ENCODE measurements around the gene ZDHHC21. TPM values are rescaled to one million over a fixed set of nuclear protein-coding genes. Genes with fewer than 3 reads are reported as not detected.
A peak's percentile ranks its signal among the peaks of the same experiment; 100 is the strongest.

The ZDHHC21 gene
- total RNA-seq, 1 donor from 2014 or later: 13.3 TPM

DNA sequence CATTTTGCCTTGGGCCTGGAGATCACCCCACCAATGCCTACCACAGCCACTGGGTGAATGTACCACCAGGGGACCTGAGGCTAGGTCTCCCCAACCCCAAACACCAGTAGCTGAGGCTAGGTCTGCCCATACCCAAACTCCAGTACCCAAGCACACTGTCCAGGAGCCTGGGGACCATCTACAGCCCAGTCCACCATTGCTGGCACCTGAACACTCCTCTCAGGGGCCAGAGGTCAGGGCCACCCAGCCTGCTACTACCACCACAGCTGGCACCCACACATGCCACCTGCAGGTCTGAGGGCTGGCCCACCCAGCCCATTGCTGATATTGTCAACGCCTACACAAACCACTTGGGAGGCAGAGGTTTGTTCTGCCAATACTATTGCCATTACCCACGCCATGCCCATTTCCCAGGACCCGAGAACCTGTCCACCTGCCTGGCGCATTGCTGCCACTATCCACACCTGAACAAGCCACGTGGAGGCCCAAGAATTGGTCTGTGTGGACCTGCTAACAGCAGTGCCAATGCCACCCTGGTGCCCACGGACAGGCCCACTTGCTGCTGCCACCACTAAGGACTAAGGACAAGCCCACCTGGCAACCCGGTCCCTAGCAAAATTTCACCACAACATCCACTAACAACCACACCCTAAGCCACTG, 59.2 kb downstream of the ZDHHC21 start:
- no peak overlapping the region for H3K27ac Mint-ChIP-seq
- no peaks in the 10 kb centered on the region for H3K27me3 Mint-ChIP-seq (ENCODE audit: low read depth)
- no peaks in the 10 kb centered on the region for H3K4me1 Mint-ChIP-seq (ENCODE audit: low read depth)
- H3K9me3 Mint-ChIP-seq: no peaks in the 10 kb centered on the region
- peaks cover 24% of the 10 kb centered on the region for H3K36me3 Mint-ChIP-seq (ENCODE audit: low read depth)
- intact Hi-C loops (cut with micrococcal nuclease): no loop called here
- no peak for DNase-seq (ENCODE audit: low spot score)
- H3K4me3 Mint-ChIP-seq (ENCODE audit: low read depth): no peak overlapping the region

DNA sequence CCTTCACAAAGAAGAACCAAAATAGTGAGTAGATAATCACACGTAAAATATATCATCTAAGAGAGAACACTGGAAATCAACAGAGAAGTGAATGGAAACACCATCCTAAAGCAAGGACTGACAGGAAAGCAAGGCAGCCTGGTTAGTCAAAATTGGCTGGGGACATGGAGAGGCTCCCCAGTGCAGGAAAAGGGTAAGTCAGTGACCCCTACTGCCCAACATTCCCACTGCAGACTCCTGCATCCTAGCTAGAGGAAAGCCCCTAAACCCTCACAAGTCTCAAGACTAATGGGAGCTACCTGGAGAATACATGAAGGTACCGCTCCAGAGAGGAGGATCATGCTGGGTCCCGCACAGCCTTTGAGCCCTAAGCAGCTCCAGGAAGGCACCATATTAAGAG, 60.1 kb downstream of the ZDHHC21 start:
- Mint-ChIP-seq H3K9me3 (no peaks in the 10 kb centered on the region), H3K36me3 (ENCODE audit: low read depth) (peaks cover 24% of the 10 kb centered on the region), H3K4me1 (ENCODE audit: low read depth) (no peaks in the 10 kb centered on the region), H3K27ac (no peak overlapping the region), H3K4me3 (ENCODE audit: low read depth) (no peak overlapping the region), H3K27me3 (ENCODE audit: low read depth) (no peaks in the 10 kb centered on the region)
- intact Hi-C loops (cut with micrococcal nuclease): no loop called here
- no peak for DNase-seq (ENCODE audit: low spot score)

DNA sequence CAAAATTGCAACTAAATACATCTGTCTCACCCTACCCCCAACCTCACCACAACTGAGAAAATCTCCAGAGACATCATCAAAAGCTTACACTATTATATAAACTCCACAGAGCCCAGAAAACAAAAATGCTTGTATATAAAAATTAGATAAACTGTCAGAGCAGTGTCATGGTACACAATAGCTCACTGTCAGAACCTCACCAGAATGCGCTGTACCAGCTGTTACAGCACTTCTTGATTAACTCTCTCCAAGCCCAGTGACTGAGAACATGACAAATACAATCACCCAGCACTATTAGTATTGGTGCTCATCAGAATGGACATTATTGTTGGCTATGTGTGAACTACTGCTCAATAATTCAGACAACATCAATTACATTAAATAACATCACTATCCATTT, 65.7 kb downstream of the ZDHHC21 start:
- Mint-ChIP-seq H3K27me3 (ENCODE audit: low read depth) (no peaks in the 10 kb centered on the region), H3K36me3 (ENCODE audit: low read depth) (peaks cover 17% of the 10 kb centered on the region), H3K27ac (no peak overlapping the region), H3K9me3 (no peaks in the 10 kb centered on the region), H3K4me3 (ENCODE audit: low read depth) (no peak overlapping the region), H3K4me1 (ENCODE audit: low read depth) (no peaks in the 10 kb centered on the region)
- no peak for DNase-seq (ENCODE audit: low spot score)
- intact Hi-C loops (cut with micrococcal nuclease): no loop called here

- H3K4me1 Mint-ChIP-seq (ENCODE audit: low read depth): no peaks in the 10 kb centered on the region
- no peaks in the 10 kb centered on the region for H3K36me3 Mint-ChIP-seq (ENCODE audit: low read depth)
- no peaks in the 10 kb centered on the region for H3K27me3 Mint-ChIP-seq (ENCODE audit: low read depth)
- intact Hi-C loops (cut with micrococcal nuclease): no loop called here
- no peak overlapping the region for H3K27ac Mint-ChIP-seq
- DNase-seq (ENCODE audit: low spot score): no peak
- H3K4me3 Mint-ChIP-seq (ENCODE audit: low read depth): no peak overlapping the region
- H3K9me3 Mint-ChIP-seq: no peaks in the 10 kb centered on the region
These were observed 74.3 kb downstream of the ZDHHC21 start for GRCh38 chr9:14618836-14619420.

DNA sequence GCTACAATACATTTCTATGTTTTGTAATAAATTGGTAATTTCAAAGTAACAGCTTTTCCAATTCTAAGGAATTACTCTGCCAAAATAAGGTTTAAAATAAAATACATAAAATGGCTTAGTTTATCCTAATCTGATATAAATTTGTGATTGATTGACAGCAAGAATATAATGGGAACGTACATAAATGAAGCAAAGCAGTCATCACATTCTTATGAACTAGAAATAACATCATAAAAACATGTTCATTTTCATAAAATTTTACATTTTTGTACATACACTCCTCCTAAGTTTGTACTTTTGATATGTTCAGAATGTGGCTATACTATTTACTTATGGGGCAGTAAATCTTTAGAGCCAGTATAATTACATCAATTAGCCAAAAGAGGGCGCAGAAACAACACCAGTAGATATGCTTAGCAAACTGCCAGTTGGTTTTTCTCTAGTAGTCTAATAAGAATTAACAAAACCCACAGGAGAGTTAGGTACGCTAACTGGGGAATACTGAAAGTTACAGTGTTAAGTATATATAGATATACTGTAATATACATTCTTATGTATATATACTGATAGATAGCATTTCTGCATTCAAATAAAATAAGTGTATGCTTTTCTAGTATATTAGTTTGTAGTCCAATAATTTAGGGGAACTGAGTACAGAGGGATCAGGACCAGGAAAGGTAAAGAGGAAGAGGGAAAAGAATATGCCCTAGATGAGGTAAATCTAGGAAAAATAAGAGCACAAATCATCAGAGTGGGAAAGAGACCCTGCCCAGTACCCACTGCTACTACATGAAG, 76.8 kb downstream of the ZDHHC21 start:
- Mint-ChIP-seq H3K4me1 (ENCODE audit: low read depth) (no peaks in the 10 kb centered on the region), H3K36me3 (ENCODE audit: low read depth) (no peaks in the 10 kb centered on the region), H3K4me3 (ENCODE audit: low read depth) (no peak overlapping the region), H3K27ac (no peak overlapping the region), H3K27me3 (ENCODE audit: low read depth) (no peaks in the 10 kb centered on the region), H3K9me3 (no peaks in the 10 kb centered on the region)
- intact Hi-C loops (cut with micrococcal nuclease): loop anchor here (1.0 kb wide), 2 partner anchors 45 to 152 kb away; no protein-coding TSS in a partner anchor
- DNase-seq (ENCODE audit: low spot score): no peak

- intact Hi-C loops (cut with micrococcal nuclease): no loop called here
- no peaks in the 10 kb centered on the region for H3K27me3 Mint-ChIP-seq (ENCODE audit: low read depth)
- H3K36me3 Mint-ChIP-seq (ENCODE audit: low read depth): peaks cover 3% of the 10 kb centered on the region
- DNase-seq (ENCODE audit: low spot score): no peak
- no peaks in the 10 kb centered on the region for H3K9me3 Mint-ChIP-seq
- no peaks in the 10 kb centered on the region for H3K4me1 Mint-ChIP-seq (ENCODE audit: low read depth)
- no peak overlapping the region for H3K4me3 Mint-ChIP-seq (ENCODE audit: low read depth)
- no peak overlapping the region for H3K27ac Mint-ChIP-seq
These were observed 84.7 kb downstream of the ZDHHC21 start for GRCh38 chr9:14608540-14608939.

DNA sequence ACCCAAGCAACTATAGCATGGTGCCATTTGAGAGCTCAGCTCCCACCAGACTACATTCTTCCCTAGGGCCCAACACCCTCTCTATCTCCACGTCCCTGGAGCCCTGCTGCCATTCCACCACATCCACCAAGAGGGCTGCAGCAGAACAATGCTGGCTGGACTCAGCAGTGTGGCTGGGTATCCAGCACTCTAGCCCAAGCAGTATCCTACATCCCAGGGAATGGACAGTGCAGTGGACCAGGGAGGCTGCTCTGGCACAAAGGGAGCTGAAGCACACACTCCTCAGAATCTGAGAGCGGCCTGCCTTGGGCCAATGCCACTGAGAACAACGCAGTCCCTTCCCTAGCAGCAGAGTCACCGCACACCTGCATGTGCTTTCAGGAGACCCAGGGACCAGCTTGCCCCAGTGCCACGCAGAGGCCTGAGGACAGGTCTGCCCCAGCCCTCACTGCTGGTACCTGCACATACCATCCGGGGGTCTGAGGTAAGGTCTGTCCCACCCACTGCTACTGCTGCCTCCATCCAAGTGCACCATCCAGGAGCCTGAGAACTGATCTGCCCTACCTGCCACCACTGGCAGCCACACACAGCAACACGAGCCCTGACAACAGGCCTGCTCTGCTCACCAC, 95.9 kb downstream of the ZDHHC21 start:
- intact Hi-C loops (cut with micrococcal nuclease): no loop called here
- Mint-ChIP-seq H3K4me1 (ENCODE audit: low read depth) (no peaks in the 10 kb centered on the region), H3K4me3 (ENCODE audit: low read depth) (no peak overlapping the region), H3K27ac (no peak overlapping the region), H3K36me3 (ENCODE audit: low read depth) (peaks cover 4% of the 10 kb centered on the region), H3K9me3 (peaks cover 6% of the 10 kb centered on the region), H3K27me3 (ENCODE audit: low read depth) (no peaks in the 10 kb centered on the region)
- no peak for DNase-seq (ENCODE audit: low spot score)

DNA sequence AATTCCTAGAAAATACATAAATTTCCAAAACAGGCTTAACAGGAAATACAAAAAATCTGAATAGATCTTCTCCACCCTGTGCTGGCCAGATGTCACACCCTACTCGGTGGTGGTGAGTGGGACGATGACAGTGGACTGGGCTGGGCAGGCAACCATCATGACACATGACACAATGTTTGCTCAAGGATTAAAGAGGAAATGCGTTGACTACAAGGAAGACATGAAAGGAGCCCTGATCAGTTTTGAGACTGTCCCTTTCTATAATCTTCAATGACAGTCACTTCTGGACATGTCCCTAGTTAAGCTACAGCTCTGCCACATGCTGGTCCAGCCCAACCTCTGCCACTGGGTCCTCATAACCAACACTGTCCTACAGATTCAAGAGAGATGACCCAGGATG, 99.8 kb downstream of the ZDHHC21 start:
- intact Hi-C loops (cut with micrococcal nuclease): no loop called here
- DNase-seq (ENCODE audit: low spot score): no peak
- peaks cover 4% of the 10 kb centered on the region for H3K36me3 Mint-ChIP-seq (ENCODE audit: low read depth)
- H3K9me3 Mint-ChIP-seq: no peaks in the 10 kb centered on the region
- no peaks in the 10 kb centered on the region for H3K4me1 Mint-ChIP-seq (ENCODE audit: low read depth)
- H3K27ac Mint-ChIP-seq: no peak overlapping the region
- no peak overlapping the region for H3K4me3 Mint-ChIP-seq (ENCODE audit: low read depth)
- H3K27me3 Mint-ChIP-seq (ENCODE audit: low read depth): no peaks in the 10 kb centered on the region

- Mint-ChIP-seq H3K27ac (no peak overlapping the region), H3K36me3 (ENCODE audit: low read depth) (peaks cover 4% of the 10 kb centered on the region), H3K4me1 (ENCODE audit: low read depth) (no peaks in the 10 kb centered on the region), H3K9me3 (no peaks in the 10 kb centered on the region), H3K27me3 (ENCODE audit: low read depth) (no peaks in the 10 kb centered on the region), H3K4me3 (ENCODE audit: low read depth) (no peak overlapping the region)
- intact Hi-C loops (cut with micrococcal nuclease): no loop called here
- no peak for DNase-seq (ENCODE audit: low spot score)
These were observed 101.8 kb downstream of the ZDHHC21 start for GRCh38 chr9:14591411-14591810.

- intact Hi-C loops (cut with micrococcal nuclease): loop anchor here (1.0 kb wide), 1 partner anchor 26 kb away; no protein-coding TSS in a partner anchor
- no peaks in the 10 kb centered on the region for H3K36me3 Mint-ChIP-seq (ENCODE audit: low read depth)
These were observed 107.3 kb downstream of the ZDHHC21 start for GRCh38 chr9:14585730-14586473.

GRCh38 chr9:14584571-14584970, 108.7 kb downstream of the ZDHHC21 start:
- peaks cover 26% of the 10 kb centered on the region for H3K9me3 Mint-ChIP-seq
- no peak for DNase-seq (ENCODE audit: low spot score)
- peaks cover 10% of the 10 kb centered on the region for H3K4me1 Mint-ChIP-seq (ENCODE audit: low read depth)
- intact Hi-C loops (cut with micrococcal nuclease): no loop called here
- H3K4me3 Mint-ChIP-seq (ENCODE audit: low read depth): no peak overlapping the region
- peaks cover 26% of the 10 kb centered on the region for H3K27me3 Mint-ChIP-seq (ENCODE audit: low read depth)
- H3K27ac Mint-ChIP-seq: no peak overlapping the region
- H3K36me3 Mint-ChIP-seq (ENCODE audit: low read depth): no peaks in the 10 kb centered on the region

More at GRCh38 chr9:14585730-14586473, 107.3 kb downstream of the ZDHHC21 start:
- Mint-ChIP-seq H3K9me3 (peaks cover 13% of the 10 kb centered on the region), H3K27ac (no peak overlapping the region), H3K27me3 (ENCODE audit: low read depth) (peaks cover 19% of the 10 kb centered on the region), H3K4me1 (ENCODE audit: low read depth) (peaks cover 10% of the 10 kb centered on the region), H3K4me3 (ENCODE audit: low read depth) (no peak overlapping the region)
- peak; percentile 11 for DNase-seq (ENCODE audit: low spot score)

GRCh38 chr9:14578030-14578429, 115.2 kb downstream of the ZDHHC21 start:
- peaks cover 55% of the 10 kb centered on the region for H3K9me3 Mint-ChIP-seq
- peaks cover 4% of the 10 kb centered on the region for H3K36me3 Mint-ChIP-seq (ENCODE audit: low read depth)
- H3K4me1 Mint-ChIP-seq (ENCODE audit: low read depth): no peaks in the 10 kb centered on the region
- H3K27me3 Mint-ChIP-seq (ENCODE audit: low read depth): peaks cover 20% of the 10 kb centered on the region
- H3K27ac Mint-ChIP-seq: no peak overlapping the region
- no peak overlapping the region for H3K4me3 Mint-ChIP-seq (ENCODE audit: low read depth)
- intact Hi-C loops (cut with micrococcal nuclease): no loop called here
- no peak for DNase-seq (ENCODE audit: low spot score)
